HL-60/S4 treated with phorbol 12-myristate 13-acetate at 8.2 ng/mL for 4 days and 3 days (cell line): Measurements from ENCODE around the gene MGAT5B.
"Not testable (repeated sequence)": the region's sequence is repeated elsewhere in the genome, so short reads cannot be mapped to it uniquely, and the experiment has no call there.

Source experiments
- in situ Hi-C: fragments of 300-500 bp; cut with MboI; formaldehyde crosslinking; loops from 2 replicates; pipeline ENCODE4 v1.15.0; 2022; ENCODE audit warnings: low sequenced_read_pairs

Gene MGAT5B

DNA sequence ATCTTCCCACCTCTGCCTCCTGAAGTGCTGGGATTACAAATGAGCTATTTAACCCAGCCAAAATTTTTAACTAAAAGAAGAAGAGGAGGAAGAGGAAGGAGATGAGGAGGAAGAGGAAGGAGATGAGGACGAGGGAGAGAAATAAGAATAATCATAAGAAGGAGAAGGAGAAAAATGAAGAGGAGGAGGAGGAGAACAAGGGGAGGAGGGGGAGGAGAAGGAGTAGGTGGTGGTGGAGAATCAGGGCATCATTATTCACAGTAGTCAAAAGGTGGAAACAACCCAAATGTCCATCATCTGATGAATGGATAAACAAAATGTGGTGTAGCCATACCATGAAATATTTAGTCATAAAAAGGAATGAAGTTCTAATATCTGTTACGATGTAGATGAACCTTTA lies 21.2 kb upstream of the MGAT5B start:
- in situ Hi-C loops, result no loop called here

DNA sequence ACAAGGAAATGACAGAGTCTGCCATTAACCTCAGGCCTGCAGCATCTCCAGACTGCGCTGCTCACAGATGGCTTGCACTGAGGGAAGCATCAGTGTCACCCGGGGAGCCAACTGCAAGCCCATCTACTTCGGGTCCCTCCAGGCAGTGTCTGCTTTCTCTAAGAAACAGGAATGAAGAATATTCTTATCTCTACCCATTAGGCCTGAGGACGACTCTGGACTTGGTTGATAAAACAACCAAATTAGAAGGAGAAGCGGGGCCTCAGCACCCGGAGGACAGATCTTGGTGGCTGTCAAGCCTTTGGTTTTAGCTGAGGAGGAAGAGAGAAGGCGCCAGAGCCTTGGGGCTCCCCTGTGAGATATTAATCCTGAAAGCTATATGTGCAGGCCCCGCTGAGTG lies 19.5 kb upstream of the MGAT5B start:
- in situ Hi-C loops, result no loop called here

DNA sequence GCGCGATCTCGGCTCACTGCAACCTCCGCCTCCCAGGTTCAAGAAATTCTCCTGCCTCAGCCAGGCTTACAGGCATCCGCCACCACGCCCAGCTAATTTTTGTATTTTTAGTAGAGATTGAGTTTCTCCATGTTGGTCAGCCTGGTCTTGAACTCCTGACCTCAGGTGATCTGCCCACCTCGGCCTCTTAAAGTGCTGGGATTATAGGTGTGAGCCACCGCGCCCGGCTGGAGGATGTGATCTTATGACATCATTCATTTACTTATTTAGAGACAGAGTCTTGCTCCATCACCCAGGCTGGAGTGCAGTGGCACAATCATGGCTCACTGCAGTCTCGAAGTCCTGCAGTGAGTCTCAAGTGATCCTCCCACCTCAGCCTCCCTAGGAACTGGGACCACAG lies 19.0 kb upstream of the MGAT5B start:
- in situ Hi-C loops, result not testable (repeated sequence)

DNA sequence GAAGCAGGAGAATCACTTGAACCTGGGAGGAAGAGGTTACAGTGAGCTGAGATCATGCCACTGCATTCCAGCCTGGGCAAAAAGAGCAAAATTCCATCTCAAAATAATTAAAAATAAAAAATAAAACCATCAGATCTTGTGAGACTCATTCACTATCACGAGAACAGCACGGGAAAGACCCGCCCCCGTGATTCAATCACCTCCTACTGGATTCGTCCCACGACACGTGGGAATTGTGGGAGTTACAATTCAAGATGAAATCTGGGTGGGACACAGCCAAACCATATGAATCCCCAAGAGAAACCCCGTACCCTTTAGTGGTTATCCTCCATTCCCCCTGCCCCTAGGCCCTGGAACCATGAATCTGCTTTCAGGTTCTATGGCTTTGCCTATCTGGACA lies 15.4 kb upstream of the MGAT5B start:
- in situ Hi-C loops, result no loop called here

DNA sequence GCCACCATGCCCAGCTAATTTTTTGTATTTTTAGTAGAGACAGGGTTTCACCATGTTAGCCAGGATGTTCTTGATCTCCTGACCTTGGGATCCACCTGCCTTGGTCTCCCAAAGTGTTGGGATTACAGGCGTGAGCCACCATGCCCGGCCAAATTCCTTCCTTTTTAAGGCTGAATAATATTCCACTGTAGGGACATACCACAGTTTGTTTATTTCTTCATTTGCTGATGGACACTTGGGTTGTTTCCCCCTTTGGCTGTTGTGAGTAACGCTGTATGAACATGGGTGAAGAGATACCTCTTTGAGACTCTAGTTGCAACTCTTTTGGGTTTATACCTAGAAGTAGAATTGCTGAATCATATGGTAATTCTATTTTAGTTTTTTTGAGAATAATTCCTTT lies 13.1 kb upstream of the MGAT5B start:
- in situ Hi-C loops, result no loop called here

DNA sequence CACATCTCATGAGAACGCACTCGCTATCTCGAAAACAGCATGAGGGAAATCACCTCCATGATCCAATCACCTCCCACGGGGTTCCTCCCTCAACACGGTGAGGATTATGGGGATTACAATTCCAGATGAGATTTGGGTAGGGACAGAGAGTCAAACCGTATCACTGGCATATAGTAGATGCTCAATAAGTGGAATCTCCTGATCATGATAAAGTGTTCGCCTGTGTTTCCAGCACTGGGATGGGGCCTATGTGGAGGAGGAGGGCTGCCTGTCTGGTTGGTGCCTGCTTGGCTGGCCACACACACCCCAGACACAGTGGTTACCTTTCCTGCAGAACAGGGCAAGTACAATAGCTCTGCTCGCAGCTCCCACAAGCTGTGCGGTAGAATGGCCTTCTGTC lies 6.1 kb upstream of the MGAT5B start:
- in situ Hi-C loops, result no loop called here

DNA sequence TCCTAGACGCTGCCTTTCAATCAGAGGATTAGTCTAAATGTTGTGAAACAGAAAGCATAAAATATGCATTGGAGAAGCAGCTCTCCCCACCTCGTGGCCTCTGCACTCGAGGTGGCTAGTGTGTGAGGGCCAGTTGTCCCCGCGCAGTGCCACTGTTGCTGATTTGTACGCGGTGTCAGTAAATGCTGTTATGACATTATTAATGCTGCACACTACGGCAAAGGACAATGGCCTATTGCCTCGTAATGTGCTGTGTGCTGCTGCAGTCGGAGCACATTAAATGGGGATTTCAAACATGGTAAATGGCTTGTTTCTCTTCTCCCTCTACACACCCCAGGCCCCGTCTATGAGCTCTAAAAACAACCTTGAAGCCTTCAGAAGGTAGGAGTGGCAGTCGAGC lies 5.7 kb upstream of the MGAT5B start:
- in situ Hi-C loops, result no loop called here

DNA sequence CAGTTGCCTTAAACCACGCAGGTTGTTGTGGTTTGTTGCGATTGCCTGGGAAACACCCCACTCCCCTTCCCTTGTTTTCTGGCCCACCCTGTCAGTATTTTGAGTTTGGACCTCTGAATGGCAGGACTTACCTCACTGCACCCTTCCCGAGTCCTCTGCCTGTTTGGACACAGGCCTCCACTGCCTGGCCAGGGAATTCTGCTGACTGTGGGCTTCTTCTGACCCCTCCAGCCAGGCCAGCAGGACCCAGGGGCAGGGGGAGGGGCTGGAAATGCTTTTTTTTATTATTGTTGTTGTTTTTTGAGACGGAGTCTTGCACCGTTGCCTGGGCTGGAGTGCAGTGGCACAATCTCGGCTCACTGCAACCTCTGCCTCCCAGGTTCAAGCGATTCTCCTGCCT lies 4.2 kb upstream of the MGAT5B start:
- in situ Hi-C loops, result no loop called here

DNA sequence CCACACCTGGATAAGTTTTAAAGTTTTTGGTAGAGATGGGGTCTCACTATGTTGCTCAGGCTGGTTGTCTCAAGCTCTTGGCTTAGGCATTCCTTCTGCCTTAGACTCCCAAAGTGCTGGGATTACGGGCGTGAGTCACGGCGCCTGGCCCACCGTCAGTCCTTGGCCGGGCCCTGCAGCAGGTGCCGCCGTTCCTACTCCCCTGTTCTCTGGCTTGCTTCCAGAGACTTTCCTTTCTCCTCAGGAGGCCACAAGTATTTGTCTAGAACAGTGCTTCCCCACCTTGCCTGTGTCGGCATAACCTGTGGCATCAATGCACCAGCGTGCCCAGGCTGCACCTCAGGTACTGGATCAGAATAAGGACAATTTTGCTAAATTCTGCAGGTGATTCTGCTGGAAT lies 3.0 kb upstream of the MGAT5B start:
- in situ Hi-C loops, result no loop called here

DNA sequence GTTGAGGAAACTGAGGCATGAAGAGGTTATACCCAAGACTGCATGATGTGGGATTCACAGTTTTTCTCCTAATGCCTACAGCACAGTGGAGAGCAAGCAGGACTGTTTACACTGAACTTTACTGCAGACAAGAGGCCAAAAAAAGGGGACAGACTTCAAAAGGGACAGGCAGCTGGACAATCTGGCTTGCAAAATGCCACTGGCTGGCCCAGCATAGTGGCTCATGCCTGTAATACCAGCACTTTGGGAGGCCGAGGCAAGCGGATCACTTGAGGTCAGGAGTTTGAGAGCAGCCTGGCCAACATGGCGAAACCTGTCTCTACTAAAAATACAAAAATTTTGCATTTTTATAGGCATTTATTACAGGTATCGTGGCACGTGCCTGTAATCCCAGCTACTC lies 2.0 kb upstream of the MGAT5B start:
- in situ Hi-C loops, result no loop called here

DNA sequence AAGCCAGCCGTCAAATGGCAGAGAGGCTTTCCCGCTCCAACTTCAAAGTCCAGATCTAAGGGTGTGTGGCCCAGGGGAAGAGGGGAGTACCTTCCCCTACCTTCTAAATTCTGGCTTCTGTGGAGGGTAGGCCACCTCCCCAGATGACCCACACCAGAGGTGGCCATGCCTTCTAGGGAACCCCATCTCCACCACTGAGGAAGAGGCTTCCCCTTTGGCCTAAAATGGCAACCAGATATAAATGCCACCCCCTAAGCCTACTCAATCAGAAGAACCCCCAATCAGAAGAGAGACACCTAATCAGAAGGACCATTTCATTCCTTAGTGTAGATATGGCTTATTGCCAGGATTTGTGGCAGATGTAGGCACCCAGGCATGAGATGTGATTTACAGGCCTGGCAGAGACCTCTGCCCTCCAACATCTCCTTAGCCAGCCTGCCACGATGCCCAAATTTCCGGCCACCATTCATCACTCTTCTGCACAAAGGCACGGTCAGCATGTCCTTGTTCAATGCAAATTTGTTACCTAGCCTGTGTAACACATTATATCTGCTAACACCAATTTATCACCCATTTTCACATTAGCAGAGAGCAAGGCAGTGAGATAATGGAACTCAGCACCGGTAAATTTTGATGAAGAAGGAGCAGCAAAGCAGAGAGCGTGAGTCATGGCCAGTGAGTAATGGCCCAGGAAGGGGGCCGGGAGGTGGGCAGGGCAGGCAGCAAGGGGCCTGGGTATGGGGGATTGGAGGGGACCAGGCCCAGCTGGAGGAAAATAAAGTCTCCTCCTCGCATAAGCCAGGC lies 1.2 kb upstream of the MGAT5B start:
- in situ Hi-C loops, result no loop called here

DNA sequence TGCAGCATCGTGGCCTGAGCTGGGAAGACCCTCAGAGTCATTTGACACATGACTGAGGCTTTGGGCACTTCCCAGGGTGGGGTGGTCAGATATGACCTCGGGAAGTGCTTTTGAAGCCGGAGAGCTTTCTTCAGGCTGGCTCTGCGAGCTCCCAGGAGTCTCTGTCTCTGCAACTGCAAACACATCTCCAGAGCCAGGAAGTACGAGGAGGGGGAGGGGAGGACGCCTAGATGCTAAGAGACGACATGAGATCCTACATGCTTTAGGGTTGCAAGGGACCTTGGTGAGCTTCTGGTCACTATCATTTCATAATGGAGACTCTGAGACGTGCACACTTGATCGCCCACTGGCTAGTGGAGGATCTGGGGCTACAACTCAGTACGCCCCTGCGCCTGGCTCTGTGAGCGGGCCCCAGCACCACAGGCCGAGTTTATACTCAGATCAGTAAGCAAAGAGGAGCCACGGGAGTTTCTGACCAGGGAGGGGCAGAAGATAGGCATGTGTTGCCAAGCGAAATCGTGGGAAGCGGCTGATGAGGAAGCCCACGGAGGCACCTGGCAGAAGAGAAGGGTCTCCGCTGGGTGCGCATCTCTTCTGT lies 527 bp upstream of the MGAT5B start:
- in situ Hi-C loops, result no loop called here

DNA sequence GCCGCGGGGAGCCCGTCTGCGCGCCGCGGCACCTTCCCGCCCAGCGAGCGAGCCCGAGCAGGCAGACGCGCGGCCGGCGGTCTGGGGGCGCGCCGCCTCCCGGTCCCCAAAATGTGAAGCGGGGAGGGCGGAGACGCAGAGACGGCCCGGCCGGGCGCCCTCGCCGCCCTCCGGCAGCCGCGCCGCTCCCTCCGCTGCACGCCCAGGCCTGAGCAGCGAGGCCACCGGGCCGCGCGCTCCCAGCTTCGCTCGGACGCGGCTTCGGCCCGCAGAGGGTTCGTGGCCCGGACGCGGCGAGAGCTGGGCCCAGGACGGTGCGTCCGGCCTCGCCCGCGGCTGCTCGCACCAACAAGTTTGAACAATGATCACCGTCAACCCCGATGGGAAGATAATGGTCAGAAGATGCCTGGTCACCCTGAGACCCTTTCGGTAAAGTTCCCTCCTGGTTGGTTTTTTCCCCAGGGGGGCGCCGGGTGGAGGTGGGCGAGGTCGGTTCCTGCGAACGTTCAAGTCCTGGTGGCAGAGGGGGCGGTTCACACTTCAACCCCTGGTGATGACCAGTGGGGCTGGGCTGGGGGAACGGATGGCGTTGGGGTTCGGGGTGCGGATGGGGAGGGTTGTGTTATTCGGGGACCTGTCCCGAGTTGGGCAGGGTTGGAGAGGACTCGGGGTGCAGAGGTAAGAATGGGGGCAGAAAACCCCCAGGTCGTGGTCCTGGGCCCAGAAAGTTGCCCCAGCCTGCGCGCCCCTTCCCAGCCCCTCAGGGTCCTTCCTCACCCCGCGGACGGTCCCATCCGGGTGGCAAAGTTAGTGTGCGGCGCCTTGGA lies 678 bp downstream of the MGAT5B start:
- in situ Hi-C loops, result no loop called here

DNA sequence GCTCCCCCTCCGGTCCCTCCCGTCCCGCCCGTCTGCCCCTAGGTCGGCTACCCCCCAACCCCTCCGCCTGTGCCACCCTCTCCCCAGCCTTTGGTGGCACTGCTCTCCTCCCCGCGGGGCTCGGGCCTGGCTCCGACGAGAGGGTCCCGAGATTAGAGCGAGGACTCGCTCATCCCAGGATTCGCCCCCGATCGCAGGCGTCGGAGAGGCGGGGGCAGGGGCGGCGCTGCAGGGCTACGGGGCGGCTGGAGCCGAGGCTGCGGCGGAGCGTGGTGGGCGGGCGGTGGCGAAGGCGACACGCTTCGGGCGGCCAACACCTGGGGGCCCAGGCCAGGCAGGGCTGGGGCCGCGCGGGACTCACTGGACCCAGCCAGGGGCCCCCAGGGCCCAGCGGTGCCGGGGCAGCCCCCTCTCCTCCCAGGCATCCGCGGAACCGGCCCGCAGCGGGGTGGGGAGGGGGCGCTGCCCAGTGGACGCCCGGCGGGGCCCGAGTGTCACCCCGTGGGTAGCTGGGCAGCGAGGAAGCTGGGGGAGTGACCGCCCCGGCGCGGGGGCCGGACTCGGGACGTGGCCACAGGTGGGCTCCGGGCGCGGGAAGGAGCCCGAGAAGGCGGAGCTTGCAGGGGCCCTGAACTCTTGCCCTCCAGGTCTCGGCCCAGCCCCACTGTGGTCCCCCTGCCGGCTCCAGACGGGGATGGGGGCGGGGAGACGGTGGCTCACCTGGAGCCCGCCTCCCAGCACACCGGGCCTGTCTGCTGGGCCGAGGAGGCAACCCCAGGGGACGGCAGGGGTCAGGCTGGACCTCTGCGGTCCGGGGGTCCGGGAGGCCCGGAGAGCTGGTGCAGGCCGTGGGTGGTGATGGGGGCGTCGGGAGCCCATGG lies 1.5 kb downstream of the MGAT5B start:
- in situ Hi-C loops, result no loop called here

DNA sequence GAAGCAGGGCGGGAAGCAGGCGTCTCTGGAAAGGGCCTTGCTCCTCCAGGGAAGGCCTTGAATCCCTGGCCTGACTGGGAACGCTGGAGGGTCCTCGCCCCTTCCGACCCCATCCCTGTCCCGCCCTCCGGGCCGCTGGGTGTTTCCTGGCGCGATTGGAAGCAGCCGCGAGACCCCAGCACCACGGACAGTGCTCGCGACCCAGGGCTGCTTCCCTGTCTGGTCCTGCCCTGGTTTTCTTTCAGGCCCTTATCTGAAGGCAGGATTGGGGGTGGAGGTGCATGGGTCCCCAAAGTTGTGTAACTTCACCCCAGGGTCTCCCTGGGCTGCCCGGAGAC lies 2.1 kb downstream of the MGAT5B start:
- in situ Hi-C loops, result no loop called here

DNA sequence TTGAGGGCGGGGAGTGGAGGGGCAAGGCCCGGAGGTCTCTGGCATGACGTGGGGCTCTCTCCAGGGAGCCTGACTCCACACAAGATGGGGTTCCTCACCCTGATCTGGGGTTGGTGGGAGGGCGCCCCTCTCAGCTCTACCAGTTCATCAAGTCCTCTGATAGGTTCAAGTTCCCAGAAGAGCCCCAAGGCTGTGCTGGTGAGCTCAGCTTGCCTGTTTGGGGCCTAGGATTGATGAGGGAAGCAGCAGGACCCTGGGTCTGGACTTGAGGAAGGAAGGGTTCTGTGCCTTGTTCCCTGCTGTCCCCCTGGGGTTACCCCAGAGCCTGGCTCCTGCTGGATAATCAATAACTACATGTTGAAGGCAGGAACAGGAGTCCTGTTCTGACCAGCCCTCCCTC lies 3.5 kb downstream of the MGAT5B start:
- in situ Hi-C loops, result no loop called here

DNA sequence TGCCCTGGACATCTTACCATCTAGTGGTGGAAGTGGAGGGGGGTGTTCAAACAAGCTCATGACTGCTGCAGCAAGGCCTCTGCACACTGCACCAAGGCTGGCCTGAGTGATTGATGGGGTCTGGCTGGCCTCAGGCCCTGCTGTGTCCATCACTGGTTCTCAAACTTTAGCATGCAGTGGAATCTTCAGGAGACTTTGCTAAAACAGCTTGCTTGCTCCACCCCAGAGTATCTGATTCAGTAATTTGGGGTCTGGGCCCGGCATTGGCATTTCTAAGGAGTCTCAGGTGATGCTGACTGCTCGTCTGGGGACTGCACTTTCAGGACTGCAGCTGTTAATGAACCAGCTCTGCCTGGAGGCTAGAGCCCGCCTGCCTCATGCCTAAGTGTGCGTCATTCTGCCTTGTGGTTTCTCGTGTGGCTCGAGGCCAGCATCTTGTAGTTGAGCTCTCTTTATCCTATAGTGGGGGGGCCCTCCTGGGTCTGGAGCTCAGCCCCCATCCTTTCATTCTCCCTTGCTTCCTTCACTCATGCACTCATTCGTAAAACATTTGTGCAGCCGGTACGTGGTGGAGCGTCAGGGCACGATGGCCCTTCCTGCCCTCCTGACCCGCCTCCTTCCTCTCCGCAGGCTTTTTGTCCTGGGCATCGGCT lies 4.1 kb downstream of the MGAT5B start:
- in situ Hi-C loops, result no loop called here

DNA sequence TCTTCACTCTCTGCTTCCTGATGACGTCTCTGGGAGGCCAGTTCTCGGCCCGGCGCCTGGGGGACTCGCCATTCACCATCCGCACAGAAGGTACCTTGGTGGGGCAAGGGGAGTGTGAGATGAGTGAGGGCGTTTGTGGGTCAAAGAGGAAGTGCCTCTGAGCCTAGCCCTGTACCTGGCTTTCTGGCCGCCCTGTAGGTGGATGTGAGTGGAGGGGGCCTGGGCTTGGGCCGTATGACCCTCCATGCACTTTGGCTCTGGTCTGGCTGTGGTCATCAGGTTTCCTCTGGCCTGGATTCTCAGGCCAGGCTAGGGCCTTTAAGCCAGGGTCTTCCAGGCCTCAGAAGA lies 4.6 kb downstream of the MGAT5B start:
- in situ Hi-C loops, result no loop called here

DNA sequence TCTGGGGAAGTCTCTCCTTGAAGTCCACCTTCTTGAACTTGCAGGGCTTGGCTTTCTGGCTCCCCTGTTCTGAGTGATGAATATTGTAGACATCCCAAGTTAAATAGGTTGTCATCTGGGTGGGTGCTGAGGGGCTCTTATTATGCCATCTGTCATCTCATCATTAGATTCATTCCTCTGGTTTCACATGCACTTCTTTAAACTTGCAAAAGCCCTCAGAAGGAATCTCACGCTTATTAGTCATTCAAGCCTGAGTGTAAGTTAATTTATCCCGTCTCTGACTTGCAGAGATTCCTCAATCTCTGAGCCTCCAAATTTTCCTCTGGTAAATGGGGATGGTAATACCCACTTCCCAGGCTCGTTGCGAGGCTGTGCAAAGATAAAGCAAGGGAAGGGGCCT lies 5.7 kb downstream of the MGAT5B start:
- in situ Hi-C loops, result no loop called here

DNA sequence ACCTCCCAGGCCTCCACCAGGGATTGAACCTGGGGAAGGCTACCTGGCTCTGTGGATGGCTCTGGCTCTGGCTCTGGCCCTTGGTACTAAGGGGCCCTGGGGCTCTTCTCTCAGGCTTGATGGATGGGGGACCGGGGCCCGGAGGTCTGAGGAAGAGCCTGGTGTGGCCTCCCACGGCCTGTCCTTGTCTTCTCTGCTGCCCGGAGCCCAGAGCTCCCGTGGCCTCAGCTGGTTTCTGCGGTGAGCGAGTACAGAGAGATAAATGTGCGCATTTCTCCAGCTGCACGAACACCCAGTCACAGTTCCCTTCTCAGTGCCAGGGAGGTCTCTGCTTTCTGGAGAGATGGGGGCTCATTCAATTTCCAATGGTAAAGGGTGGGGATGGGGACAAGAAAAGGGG lies 9.2 kb downstream of the MGAT5B start:
- in situ Hi-C loops, result no loop called here

DNA sequence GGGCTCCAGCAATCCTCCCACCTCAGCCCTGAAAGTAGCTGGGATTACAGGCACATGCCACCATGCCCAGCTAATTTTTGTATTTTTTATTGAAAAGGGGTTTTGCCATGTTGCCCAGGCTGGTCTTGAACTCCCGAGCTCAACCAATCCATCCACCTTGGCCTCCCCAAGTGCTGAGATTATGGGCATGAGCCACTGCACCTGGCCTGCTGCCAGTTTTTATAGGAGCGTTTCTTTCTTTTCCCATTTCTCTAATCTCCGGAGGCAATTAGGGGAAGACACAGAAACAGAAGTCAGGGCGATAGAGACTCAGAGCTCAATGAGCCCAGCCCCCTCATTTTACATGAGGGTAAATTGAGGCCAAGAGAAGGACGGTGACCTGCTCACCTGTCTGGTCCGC lies 10.4 kb downstream of the MGAT5B start:
- in situ Hi-C loops, result no loop called here
